ENCODE measurements around the gene HKDC1.
A peak's percentile ranks its signal among the peaks of the same experiment; 100 is the strongest.

GRCh38 chr10:69179743-69180524 is 40.2 kb upstream of the HKDC1 start, which contains the start of gene SUPV3L1:
- TF ChIP-seq, protein P1, sequence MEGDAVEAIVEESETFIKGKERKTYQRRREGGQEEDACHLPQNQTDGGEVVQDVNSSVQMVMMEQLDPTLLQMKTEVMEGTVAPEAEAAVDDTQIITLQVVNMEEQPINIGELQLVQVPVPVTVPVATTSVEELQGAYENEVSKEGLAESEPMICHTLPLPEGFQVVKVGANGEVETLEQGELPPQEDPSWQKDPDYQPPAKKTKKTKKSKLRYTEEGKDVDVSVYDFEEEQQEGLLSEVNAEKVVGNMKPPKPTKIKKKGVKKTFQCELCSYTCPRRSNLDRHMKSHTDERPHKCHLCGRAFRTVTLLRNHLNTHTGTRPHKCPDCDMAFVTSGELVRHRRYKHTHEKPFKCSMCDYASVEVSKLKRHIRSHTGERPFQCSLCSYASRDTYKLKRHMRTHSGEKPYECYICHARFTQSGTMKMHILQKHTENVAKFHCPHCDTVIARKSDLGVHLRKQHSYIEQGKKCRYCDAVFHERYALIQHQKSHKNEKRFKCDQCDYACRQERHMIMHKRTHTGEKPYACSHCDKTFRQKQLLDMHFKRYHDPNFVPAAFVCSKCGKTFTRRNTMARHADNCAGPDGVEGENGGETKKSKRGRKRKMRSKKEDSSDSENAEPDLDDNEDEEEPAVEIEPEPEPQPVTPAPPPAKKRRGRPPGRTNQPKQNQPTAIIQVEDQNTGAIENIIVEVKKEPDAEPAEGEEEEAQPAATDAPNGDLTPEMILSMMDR (IDR thresholded peaks at IDR 0.05): no peak
- TF ChIP-seq POLR2AphosphoS5 (IDR thresholded peaks at IDR 0.05) (peak; percentile 53 to 93 (median 80)), POLR2A (IDR thresholded peaks at IDR 0.05) (peak; percentile 34 to 81), EP300 (IDR thresholded peaks at IDR 0.05) (no peak)

Measured in suprapubic skin (tissue), 4 donors.